ENCODE data around the gene SGCB.
"Not testable (repeated sequence)": the region's sequence is repeated elsewhere in the genome, so short reads cannot be mapped to it uniquely, and the experiment has no call there.

Gene SGCB, protein sequence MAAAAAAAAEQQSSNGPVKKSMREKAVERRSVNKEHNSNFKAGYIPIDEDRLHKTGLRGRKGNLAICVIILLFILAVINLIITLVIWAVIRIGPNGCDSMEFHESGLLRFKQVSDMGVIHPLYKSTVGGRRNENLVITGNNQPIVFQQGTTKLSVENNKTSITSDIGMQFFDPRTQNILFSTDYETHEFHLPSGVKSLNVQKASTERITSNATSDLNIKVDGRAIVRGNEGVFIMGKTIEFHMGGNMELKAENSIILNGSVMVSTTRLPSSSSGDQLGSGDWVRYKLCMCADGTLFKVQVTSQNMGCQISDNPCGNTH

DNA sequence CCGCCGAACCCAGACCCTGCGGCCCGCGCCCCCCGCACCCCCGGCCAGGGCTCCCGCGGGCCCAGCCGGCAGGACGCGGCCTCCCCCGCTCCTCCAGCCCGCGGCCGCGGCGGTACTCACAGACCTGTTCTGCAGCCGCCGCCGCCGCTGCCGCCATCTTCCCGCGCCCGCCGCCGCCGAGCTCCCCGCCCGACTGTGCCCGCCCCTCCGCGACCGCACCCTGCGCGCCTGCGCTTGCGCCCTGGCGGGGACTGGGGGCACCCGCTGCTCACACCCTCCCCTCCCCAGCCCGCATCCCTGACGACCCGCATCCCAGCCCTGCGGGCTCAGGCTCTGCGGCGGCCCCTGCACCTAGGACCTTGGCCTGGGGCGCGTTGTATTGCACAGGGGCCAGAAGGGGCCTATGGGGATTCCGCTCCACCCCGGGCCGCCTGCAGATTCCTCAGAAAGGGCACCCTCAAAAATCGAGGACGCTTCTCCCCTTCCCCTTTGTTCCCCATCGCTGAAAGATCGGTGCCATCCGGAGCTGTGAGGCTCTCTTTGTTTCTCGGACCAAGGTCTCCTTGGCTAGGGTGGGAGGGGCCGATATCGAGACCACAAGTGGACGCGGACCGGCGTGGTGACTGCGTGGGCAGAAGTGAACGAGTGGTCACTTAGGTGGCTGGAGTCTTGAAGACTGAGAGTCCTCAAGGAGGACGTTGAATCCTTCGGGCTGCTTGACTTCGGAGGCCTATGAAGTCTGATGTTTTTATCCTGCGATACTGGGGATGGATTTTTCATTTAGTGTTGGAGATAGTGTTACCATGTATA, at the start of gene SGCB:
TSS of gene SGCB (minus strand) at position 197 of the 810 bp plus-strand sequence. CDS start at position 157, 40 bp downstream.
- 0 out of 2 replicates have a peak, but pooled peaks cover 9% of the 10 kb centered on the region for H3K4me1 ChIP-seq (ENCODE audit: control insufficient read depth, insufficient read depth, low read length)
- H3K27me3 ChIP-seq (ENCODE audit: control insufficient read depth, insufficient read depth, low read length), result peaks cover 30% of the 10 kb centered on the region
- H3K9me3 ChIP-seq (ENCODE audit: control insufficient read depth, insufficient read depth, low read depth, low read length), result no peaks in the 10 kb centered on the region
- peak within 1 kb of the TSS; percentile 93 for H3K4me3 ChIP-seq (ENCODE audit: low read depth, low read length)
- H3K36me3 ChIP-seq (ENCODE audit: control insufficient read depth, insufficient read depth, low read length), result peaks cover 2% of the 10 kb centered on the region
- H3K27ac ChIP-seq (ENCODE audit: low read depth, low read length), result peak within 1 kb of the TSS; percentile 78
- H3K9ac ChIP-seq (ENCODE audit: low read length), result peak within 1 kb of the TSS; percentile 81

- H3K36me3 ChIP-seq (ENCODE audit: control insufficient read depth, insufficient read depth, low read length); H3K9ac ChIP-seq (ENCODE audit: low read length); H3K9me3 ChIP-seq (ENCODE audit: control insufficient read depth, insufficient read depth, low read depth, low read length); H3K4me1 ChIP-seq (ENCODE audit: control insufficient read depth, insufficient read depth, low read length); H3K4me3 ChIP-seq (ENCODE audit: low read depth, low read length); H3K27me3 ChIP-seq (ENCODE audit: control insufficient read depth, insufficient read depth, low read length); H3K27ac ChIP-seq (ENCODE audit: low read depth, low read length): not testable (repeated sequence)
Observed at GRCh38 chr4:52086425-52086824, 48.3 kb upstream of the SGCB start.

GRCh38 chr4:52081216-52081615, 43.1 kb upstream of the SGCB start:
- Histone ChIP-seq H3K27ac (ENCODE audit: low read depth, low read length) (no peak overlapping the region), H3K9me3 (ENCODE audit: control insufficient read depth, insufficient read depth, low read depth, low read length) (no peaks in the 10 kb centered on the region), H3K4me1 (ENCODE audit: control insufficient read depth, insufficient read depth, low read length) (no peaks in the 10 kb centered on the region), H3K36me3 (ENCODE audit: control insufficient read depth, insufficient read depth, low read length) (no peaks in the 10 kb centered on the region), H3K4me3 (ENCODE audit: low read depth, low read length) (no peak overlapping the region), H3K27me3 (ENCODE audit: control insufficient read depth, insufficient read depth, low read length) (peaks cover 25% of the 10 kb centered on the region), H3K9ac (ENCODE audit: low read length) (no peak overlapping the region)

DNA sequence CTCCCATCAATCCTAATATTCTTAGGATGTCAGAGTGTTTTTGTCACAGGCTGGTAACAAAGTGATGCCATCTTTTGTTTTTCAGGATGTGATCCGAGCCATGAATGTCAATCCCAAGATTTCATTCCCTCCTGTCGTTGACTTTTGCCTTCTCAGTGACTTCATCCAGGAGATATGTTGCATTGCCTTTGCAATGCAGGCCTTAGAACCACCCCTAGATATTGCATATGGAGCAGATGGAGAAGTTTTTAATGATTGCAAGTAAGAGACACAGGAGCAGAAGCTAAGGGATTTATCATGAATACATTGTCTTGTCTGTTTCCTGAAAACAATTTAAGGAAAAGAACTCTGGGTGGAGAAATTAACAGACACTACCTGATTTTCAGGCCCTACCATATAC, 41.6 kb upstream of the SGCB start:
- H3K27ac ChIP-seq (ENCODE audit: low read depth, low read length), result no peak overlapping the region
- no peak overlapping the region for H3K4me3 ChIP-seq (ENCODE audit: low read depth, low read length)
- H3K4me1 ChIP-seq (ENCODE audit: control insufficient read depth, insufficient read depth, low read length), result no peaks in the 10 kb centered on the region
- H3K27me3 ChIP-seq (ENCODE audit: control insufficient read depth, insufficient read depth, low read length), result peaks cover 40% of the 10 kb centered on the region
- H3K36me3 ChIP-seq (ENCODE audit: control insufficient read depth, insufficient read depth, low read length), result no peaks in the 10 kb centered on the region
- no peaks in the 10 kb centered on the region for H3K9me3 ChIP-seq (ENCODE audit: control insufficient read depth, insufficient read depth, low read depth, low read length)
- H3K9ac ChIP-seq (ENCODE audit: low read length), result no peak overlapping the region

- peak overlapping the region; percentile 57 for H3K4me3 ChIP-seq (ENCODE audit: low read depth, low read length)
- H3K9ac ChIP-seq (ENCODE audit: low read length), result peak overlapping the region; percentile 18
- H3K4me1 ChIP-seq (ENCODE audit: control insufficient read depth, insufficient read depth, low read length), result no peaks in the 10 kb centered on the region
- peaks cover 42% of the 10 kb centered on the region for H3K27me3 ChIP-seq (ENCODE audit: control insufficient read depth, insufficient read depth, low read length)
- no peak overlapping the region for H3K27ac ChIP-seq (ENCODE audit: low read depth, low read length)
- H3K9me3 ChIP-seq (ENCODE audit: control insufficient read depth, insufficient read depth, low read depth, low read length), result no peaks in the 10 kb centered on the region
- no peaks in the 10 kb centered on the region for H3K36me3 ChIP-seq (ENCODE audit: control insufficient read depth, insufficient read depth, low read length)
Observed at GRCh38 chr4:52076731-52077130, 38.6 kb upstream of the SGCB start.

GRCh38 chr4:52071791-52072546, 33.9 kb upstream of the SGCB start:
- H3K36me3 ChIP-seq (ENCODE audit: control insufficient read depth, insufficient read depth, low read length), result no peaks in the 10 kb centered on the region
- no peaks in the 10 kb centered on the region for H3K4me1 ChIP-seq (ENCODE audit: control insufficient read depth, insufficient read depth, low read length)
- no peaks in the 10 kb centered on the region for H3K9me3 ChIP-seq (ENCODE audit: control insufficient read depth, insufficient read depth, low read depth, low read length)
- H3K4me3 ChIP-seq (ENCODE audit: low read depth, low read length), result no peak overlapping the region
- no peak overlapping the region for H3K9ac ChIP-seq (ENCODE audit: low read length)
- H3K27me3 ChIP-seq (ENCODE audit: control insufficient read depth, insufficient read depth, low read length), result peaks cover 25% of the 10 kb centered on the region
- no peak overlapping the region for H3K27ac ChIP-seq (ENCODE audit: low read depth, low read length)

GRCh38 chr4:52069571-52069970, 31.5 kb upstream of the SGCB start:
- H3K9me3 ChIP-seq (ENCODE audit: control insufficient read depth, insufficient read depth, low read depth, low read length), result no peaks in the 10 kb centered on the region
- peaks cover 2% of the 10 kb centered on the region; the same call in 1 of the 2 replicates for H3K27me3 ChIP-seq (ENCODE audit: control insufficient read depth, insufficient read depth, low read length)
- no peaks in the 10 kb centered on the region for H3K4me1 ChIP-seq (ENCODE audit: control insufficient read depth, insufficient read depth, low read length)
- no peaks in the 10 kb centered on the region for H3K36me3 ChIP-seq (ENCODE audit: control insufficient read depth, insufficient read depth, low read length)
- H3K4me3 ChIP-seq (ENCODE audit: low read depth, low read length), result no peak overlapping the region
- no peak overlapping the region for H3K9ac ChIP-seq (ENCODE audit: low read length)
- no peak overlapping the region for H3K27ac ChIP-seq (ENCODE audit: low read depth, low read length)

- no peaks in the 10 kb centered on the region for H3K9me3 ChIP-seq (ENCODE audit: control insufficient read depth, insufficient read depth, low read depth, low read length)
- H3K4me1 ChIP-seq (ENCODE audit: control insufficient read depth, insufficient read depth, low read length), result no peaks in the 10 kb centered on the region
- H3K4me3 ChIP-seq (ENCODE audit: low read depth, low read length), result no peak overlapping the region
- H3K27me3 ChIP-seq (ENCODE audit: control insufficient read depth, insufficient read depth, low read length), result no peaks in the 10 kb centered on the region; the same call in 1 of the 2 replicates
- H3K9ac ChIP-seq (ENCODE audit: low read length), result no peak overlapping the region
- H3K27ac ChIP-seq (ENCODE audit: low read depth, low read length), result no peak overlapping the region
- H3K36me3 ChIP-seq (ENCODE audit: control insufficient read depth, insufficient read depth, low read length), result no peaks in the 10 kb centered on the region
Observed at GRCh38 chr4:52059372-52059771, 21.3 kb upstream of the SGCB start.

GRCh38 chr4:52058275-52058674, 20.2 kb upstream of the SGCB start:
- H3K9me3 ChIP-seq (ENCODE audit: control insufficient read depth, insufficient read depth, low read depth, low read length), result no peaks in the 10 kb centered on the region
- no peaks in the 10 kb centered on the region; the same call in 1 of the 2 replicates for H3K27me3 ChIP-seq (ENCODE audit: control insufficient read depth, insufficient read depth, low read length)
- no peak overlapping the region for H3K9ac ChIP-seq (ENCODE audit: low read length)
- no peak overlapping the region for H3K27ac ChIP-seq (ENCODE audit: low read depth, low read length)
- H3K36me3 ChIP-seq (ENCODE audit: control insufficient read depth, insufficient read depth, low read length), result no peaks in the 10 kb centered on the region
- H3K4me1 ChIP-seq (ENCODE audit: control insufficient read depth, insufficient read depth, low read length), result no peaks in the 10 kb centered on the region
- H3K4me3 ChIP-seq (ENCODE audit: low read depth, low read length), result no peak overlapping the region

DNA sequence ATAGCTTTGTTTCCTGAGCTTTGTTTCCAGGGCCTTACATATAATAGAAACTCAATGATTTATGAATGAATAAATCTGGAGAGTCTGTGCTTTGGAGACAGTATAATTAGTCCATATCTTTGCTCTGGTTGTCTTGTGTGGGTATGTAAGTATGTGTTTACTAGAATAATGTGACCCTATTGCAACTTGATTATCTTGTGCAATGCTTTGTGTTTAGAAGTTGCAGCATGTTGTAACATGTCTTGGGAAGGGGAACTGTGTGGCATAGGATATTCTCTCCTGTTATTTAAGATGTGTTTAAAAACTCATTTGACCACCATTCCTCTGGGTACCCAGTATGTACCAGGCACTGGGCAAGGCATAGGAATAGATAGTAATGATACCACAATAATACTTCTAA, 19.1 kb upstream of the SGCB start:
- no peaks in the 10 kb centered on the region; the same call in 1 of the 2 replicates for H3K27me3 ChIP-seq (ENCODE audit: control insufficient read depth, insufficient read depth, low read length)

More for the DNA sequence above, 19.1 kb upstream of the SGCB start:
- H3K9me3 ChIP-seq (ENCODE audit: control insufficient read depth, insufficient read depth, low read depth, low read length), result no peaks in the 10 kb centered on the region
- no peaks in the 10 kb centered on the region for H3K36me3 ChIP-seq (ENCODE audit: control insufficient read depth, insufficient read depth, low read length)
- no peak overlapping the region for H3K9ac ChIP-seq (ENCODE audit: low read length)
- no peak overlapping the region for H3K4me3 ChIP-seq (ENCODE audit: low read depth, low read length)
- no peak overlapping the region for H3K27ac ChIP-seq (ENCODE audit: low read depth, low read length)
- H3K4me1 ChIP-seq (ENCODE audit: control insufficient read depth, insufficient read depth, low read length), result no peaks in the 10 kb centered on the region; the same call in 1 of the 2 replicates
